Activated CD8-positive, alpha-beta memory T cell treated with anti-CD3 and anti-CD28 coated beads, Interleukin-2, amount 50 U/mL, for 24 hours (primary cell): ENCODE results near the gene TRIM41.
A peak's percentile ranks its signal among the peaks of the same experiment; 100 is the strongest.

Source experiments
- DNase-seq: peaks from one replicate; pipeline ENCODE4 v3.0.0-alpha.2; 2020; ENCODE audit errors: extremely low read depth

TRIM41 gene

DNA sequence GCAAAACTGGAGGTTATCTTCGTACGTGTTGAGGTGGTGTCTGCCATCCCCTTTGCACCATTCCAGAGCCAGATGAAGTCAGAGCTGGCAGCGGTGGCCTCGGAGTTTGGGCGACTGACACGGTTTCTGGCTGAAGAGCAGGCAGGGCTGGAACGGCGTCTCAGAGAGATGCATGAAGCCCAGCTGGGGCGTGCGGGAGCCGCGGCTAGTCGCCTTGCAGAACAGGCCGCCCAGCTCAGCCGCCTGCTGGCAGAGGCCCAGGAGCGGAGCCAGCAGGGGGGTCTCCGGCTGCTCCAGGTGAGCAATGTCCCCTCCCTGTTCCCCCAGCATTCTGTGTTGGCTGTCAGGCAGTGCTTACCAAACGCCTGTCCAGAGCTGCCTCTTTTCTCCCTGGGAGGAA is 9.5 kb downstream of the TRIM41 start:
- no peak for DNase-seq

DNA sequence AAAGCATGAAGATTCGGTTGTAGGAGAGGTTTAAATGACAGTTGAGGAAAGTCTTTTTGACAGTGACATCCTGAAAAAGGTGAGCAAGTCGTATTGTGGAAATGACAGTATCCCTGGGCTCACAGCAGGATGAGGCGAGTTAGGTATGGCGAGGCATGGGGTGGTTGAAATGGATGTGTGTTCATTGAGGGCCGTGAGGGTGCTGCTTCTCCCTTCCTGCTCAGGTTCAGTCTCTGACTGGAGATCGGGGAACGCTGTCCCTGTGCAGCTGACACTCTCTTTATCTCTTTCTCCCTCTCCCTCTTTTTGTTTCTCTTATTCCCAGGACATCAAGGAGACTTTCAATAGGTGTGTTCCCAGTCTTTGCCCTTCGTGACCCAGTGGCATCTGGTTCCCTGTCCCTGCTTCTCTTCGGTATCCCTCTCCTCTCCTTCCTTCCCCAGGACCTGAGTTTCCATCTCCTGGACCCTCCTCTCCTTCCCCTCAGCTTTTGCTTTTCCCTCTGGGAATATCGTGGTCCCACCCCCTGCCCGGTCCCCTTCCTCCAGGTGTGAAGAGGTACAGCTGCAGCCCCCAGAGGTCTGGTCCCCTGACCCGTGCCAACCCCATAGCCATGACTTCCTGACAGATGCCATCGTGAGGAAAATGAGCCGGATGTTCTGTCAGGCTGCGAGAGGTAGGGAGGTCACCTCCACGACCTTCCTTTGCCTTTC is 10.2 kb downstream of the TRIM41 start:
- DNase-seq, result no peak

DNA sequence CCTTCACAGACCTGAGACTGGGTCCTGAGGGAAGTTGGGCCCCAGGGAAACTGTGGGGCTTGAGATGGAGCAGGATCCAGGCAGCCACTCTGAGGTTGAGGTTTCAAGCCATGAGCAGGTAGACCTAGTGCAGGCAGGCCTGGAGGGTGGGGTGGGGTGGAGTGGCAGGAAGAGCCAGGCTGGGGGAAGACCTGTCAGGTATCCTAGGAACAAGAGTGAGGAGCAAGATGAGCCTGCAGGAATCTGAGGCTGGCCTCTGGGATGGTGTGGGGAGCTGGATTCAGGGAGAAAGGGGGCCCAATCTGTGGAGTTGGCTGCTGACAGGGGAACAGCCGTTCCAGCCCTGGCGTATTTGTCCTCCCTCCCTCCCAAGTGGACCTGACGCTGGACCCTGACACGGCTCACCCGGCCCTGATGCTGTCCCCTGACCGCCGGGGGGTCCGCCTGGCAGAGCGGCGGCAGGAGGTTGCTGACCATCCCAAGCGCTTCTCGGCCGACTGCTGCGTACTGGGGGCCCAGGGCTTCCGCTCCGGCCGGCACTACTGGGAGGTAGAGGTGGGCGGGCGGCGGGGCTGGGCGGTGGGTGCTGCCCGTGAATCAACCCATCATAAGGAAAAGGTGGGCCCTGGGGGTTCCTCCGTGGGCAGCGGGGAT is 10.8 kb downstream of the TRIM41 start:
- DNase-seq, result no peak

DNA sequence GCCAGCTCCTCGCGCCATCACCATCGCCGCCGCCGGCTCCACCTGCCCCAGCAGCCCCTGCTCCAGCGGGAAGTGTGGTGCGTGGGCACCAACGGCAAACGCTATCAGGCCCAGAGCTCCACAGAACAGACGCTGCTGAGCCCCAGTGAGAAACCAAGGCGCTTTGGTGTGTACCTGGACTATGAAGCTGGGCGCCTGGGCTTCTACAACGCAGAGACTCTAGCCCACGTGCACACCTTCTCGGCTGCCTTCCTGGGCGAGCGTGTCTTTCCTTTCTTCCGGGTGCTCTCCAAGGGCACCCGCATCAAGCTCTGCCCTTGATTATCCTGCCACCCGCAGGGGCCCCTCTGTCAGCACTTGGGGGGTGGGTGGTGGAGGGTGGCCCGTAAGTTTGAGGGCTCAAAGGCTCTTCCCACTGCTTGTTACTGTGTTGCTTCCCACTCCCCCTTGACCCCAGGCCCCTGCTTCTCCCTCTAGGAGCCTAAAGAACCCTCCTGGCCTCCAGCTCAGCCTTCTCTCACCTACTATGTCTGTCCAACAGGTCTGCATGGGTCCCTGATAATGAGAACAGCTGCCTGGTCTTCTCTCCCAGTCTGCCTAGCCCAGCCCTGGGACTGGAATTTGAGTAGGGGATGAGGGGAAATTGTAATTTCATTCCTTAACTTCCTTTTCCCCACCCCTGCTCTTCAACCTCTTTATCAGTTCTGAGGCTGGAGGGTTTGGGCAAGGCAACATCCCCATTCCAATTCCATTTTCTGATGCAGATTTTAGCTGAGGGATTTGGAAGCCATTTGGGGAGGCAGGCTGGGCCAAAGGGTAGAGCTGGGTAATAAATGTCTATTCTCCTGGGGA is 11.6 kb downstream of the TRIM41 start:
- no peak for DNase-seq

DNA sequence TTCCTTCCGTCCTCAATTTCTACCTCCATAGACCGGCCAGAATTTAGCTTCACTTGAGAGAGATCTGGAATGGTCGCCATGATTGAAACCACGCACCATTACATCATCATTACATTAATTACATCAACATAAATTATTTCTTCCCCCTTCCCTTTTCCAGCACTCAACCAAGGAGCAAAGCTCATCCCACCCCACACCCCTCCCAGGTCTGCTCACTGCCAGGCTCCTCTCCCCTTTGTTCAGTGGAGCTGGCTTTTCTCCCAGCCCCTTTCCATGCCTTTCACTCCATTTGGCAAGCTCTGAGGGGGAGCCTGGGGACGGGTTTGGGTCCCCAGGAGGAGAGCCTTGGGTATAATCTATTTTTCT is 12.2 kb downstream of the TRIM41 start:
- DNase-seq, result no peak

DNA sequence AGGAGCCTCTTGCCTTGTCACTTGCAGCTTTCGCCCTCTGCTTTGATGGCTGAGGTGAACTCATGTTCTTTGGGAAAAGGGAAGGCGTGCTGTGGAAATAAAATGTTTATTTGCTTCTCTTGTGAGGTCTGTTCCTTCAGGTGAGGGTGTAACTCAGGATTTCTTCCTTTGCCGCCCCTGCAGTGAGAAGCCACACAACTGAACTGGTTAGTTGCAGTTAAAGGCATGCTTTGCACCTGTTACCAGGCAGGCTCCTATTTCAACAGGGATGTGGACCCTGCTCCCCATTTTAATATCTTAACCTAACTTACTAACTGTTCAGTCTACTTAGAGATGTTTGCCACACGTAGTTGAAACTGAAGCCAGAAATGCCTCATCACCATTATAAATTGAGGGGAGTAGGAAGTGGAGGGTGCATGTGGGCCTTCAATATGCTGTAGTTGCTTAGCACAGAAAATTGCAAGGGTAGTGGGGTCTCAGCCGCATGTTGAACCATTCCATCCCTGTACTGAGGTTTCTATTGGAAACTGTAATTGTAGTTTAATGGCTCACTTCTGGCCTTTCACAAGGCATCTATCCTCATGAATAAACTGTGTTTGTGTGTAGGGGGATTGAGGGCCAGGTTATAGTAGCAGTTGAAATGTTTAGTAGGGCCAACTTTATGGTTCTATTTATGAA is 12.7 kb downstream of the TRIM41 start:
- no peak for DNase-seq

DNA sequence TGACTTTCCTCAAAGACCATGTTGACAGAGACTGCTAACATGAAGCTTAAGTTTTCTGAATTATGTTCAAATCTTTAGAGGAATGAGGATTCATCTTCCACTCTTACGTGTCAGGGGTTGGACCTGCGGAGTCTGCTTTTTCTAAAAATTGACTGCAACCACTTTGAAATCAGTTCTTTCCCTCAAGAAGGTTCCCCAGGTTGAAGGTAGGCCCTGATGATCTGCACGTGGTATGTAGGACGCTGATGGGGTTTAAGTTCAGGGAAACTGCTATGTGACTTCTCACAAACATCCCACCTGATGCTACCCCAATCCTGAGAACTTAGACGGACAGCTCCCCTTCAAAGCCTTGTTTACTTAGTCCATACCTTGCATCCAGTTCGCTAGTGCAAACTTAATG is 13.4 kb downstream of the TRIM41 start:
- DNase-seq, result no peak

DNA sequence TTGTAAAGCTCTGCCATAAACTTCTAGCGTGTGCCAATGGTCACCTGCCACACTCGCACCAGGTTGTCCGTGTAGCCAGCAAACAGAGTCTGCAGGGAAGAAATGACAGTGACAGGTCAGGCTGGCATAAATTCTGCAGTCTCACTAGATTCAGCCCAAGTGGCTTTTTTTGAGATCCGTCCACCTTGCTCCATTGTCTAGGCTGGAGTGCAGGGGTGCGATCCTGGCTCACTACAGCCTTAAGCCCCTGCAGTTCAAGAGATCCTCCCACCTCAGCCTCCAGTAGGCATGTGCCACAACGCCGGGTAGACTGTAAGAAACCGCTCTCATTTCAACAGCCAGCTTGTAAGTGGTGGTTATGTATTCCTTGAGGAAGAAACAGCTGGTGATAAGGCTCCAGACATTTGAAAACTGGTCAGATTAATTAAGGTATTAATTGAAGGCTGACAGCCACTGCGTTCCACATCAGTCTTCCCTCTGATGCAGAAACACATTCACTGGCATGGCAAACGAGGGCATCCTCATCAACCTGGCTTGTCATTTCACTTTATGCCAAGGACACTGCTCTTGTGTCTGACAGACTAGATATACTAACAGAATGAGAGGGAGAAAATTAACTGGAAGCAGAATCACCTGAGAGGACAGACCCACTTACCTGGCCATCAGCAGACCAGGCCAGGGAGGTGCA is 14.0 kb downstream of the TRIM41 start:
- no peak for DNase-seq

DNA sequence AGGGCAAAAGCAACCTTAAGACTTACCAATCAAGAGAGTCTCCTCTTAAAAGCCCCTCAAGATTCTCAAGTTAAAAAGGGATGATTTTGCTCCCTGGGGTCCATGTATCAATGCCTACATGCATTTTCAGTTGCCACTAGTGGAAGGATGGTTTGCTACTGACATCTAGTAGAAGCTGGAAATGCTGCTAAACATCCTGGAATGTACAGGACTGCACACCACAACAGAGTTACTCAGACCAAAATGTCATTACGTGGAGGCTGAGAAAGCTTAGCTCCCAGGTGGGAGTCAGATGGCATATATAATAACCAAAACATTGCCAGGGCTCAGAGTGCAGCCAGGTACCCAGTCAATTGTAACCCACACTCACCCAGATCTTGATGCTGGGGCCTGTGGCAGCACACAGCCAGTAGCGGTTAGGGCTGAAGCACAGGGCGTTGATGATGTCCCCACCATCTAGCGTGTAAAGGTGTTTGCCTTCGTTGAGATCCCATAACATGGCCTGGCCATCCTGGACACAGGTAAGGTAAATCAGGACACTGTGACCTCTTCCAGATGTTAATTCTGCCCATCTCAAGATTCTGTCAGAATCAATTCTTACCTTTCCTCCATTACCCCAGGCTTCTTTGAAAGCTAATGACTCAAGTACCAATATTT is 14.8 kb downstream of the TRIM41 start:
- no peak for DNase-seq

DNA sequence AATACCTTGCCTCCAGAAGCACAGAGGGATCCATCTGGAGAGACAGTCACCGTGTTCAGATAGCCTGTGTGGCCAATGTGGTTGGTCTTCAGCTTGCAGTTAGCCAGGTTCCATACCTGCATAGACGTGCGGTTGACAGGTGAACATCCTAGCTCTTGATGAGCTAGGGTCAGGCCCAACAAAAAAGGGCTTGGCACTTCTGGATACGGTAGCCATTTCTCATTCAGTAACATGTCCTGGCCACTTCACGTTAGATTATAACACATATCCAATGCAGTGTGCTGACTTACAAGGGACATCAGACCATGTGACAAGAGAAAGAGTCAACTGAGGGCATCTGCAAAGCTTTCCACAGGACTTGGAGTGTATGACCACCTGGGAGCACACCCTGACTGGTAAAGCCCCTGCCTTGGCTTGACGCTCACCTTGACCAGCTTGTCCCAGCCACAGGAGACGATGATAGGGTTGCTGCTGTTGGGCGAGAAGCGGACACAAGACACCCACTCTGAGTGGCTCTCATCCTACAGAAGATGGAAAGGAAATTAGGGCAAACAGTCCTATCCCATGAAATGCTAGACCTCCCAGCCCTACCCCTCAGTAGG is 16.1 kb downstream of the TRIM41 start:
- no peak for DNase-seq

DNA sequence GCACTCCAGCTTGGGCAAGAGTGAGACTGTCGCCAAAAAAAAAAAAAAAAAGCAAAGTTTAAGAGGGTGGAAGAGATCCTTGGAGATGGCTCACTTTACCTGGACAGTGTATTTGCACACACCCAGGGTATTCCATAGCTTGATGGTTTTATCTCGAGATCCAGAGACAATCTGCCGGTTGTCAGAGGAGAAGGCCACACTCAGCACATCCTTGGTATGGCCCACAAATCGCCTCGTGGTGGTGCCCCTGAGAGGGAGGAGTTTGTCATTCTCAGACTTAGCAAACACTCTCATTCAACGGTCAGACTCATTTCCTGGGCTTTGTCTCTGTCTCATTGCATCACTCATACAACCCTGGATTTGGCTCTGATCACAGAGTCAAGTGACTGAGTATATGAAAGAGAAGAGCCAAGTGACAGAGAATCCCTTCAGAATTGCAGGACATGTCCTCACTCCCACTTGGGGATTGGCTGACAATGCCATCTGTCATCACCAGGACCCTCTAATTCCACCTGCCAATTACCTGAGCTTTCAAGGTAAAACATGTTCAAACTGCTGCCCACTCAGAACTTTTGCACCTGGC is 18.4 kb downstream of the TRIM41 start:
- DNase-seq, result peak; percentile 33

DNA sequence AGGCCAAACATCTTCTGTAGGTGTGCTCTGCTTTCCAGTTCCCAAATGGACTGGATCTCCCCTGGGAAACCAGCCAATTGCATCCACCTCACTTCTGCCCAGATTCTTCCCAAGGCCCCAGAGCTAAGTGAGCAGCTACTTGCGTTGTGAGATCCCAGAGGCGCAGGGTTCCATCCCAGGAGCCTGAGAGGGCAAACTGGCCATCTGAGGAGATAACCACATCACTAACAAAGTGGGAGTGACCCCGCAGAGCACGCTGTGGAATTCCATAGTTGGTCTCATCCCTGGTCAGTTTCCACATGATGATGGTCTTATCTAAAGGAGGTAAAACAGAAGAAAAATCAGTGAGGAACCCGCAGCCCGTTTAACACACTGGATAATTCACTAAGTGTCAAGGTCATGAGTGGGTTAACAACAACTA is 19.0 kb downstream of the TRIM41 start:
- DNase-seq, result no peak

DNA sequence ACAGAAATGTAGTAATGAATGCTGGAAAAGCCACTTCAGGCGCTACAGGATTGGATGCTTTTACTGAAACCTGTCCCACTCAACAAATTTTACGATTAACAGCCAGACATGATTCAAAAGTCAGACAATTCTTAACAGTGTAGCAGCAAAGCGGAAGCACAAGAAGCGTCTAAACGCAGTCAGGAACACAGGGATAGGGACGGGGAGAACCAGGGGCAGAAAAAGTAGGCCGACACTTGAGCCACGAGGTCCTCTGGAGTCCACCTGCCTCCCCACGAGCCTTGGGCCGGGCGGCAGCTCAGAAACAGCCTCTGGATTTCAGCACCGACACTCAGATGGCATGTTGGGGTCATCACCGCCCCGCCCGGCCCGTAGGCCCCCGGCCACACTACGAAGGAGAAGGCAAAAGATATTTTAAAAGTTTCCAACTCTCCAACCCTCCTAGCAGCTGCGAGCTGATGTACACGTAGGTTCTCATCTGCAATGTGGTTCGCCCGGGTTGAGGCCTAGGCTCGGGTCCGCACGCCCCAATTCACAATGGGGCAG is 20.0 kb downstream of the TRIM41 start:
- no peak for DNase-seq

DNA sequence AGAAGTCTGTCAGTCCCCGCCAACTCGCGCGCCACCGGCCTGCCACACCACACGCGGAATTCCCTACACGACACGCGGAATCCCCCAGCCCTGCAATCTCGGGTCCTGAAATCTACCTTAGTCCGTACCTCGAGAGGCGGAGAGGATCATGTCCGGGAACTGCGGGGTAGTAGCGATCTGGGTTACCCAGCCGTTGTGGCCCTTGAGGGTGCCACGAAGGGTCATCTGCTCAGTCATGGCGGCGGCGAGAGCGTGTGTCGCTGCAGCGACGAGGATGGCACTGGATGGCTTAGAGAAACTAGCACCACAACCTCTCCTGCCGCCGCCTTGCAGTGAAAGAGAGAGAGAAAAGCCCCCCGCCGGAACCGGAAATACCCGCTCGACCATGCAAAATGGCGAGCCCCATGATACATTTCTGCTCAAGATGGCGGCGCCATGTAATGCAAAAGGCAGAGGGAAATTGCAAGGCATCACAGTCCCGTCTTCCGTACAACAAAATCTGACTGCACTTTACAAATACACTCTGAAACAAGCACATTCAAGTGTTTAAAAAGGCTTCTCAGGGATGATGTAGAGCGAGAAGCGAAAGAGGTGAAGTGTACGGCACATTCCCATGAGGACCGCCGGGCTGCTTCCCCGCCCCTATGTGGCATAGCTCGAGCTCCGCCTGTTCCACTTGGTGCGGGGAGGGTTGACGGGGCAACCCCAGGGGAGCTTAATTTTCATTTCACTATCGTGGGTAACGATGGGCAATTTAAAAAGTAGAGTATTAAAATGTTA is 20.7 kb downstream of the TRIM41 start, which contains the start of gene RACK1:
Gene RACK1, minus strand, starts transcription at position 343 of the 780 bp plus-strand sequence. Its CDS starts 106 bp downstream, at position 237.
- DNase-seq, result peak; percentile 82

DNA sequence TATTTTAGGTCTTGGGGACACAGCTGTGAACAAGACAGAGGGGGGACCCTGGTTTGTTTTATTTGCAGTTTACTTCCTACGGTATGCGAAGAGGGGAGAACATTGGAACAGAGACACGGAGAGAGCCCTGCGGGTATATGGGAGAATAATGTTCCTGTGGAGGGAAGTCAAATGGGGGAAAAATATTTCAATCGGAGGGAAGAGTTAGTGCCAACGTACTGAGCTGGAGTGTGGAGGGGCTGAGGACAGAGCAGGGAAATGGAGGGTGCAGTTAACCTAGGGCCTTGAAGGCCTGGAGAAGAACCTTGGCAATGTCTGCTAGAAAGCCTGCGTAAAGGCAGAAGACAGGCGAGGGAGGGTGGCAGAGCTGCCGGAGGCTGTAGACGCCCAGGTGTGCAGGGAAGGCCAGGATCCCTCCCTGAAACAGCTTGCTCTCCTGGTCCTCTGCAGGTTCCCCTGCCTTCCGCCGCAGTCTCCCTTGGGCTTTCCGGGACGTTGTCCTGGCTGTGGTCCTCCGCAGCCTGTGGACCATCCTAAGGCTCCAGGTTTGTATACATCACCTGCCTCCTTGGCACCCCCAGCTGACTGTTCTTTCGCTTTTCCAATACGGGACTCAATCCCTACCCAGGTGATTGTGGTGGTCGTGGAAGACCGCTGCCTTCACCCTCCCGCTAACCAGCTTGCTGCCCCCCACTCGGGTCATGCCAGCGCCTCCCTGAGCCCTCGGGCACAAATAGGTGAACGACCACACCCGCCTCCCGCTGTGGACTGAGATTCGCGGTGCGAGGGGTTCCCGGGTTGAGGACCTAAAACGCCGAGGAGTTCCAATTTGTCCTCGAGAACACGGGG is 22.6 kb downstream of the TRIM41 start:
- DNase-seq, result no peak

DNA sequence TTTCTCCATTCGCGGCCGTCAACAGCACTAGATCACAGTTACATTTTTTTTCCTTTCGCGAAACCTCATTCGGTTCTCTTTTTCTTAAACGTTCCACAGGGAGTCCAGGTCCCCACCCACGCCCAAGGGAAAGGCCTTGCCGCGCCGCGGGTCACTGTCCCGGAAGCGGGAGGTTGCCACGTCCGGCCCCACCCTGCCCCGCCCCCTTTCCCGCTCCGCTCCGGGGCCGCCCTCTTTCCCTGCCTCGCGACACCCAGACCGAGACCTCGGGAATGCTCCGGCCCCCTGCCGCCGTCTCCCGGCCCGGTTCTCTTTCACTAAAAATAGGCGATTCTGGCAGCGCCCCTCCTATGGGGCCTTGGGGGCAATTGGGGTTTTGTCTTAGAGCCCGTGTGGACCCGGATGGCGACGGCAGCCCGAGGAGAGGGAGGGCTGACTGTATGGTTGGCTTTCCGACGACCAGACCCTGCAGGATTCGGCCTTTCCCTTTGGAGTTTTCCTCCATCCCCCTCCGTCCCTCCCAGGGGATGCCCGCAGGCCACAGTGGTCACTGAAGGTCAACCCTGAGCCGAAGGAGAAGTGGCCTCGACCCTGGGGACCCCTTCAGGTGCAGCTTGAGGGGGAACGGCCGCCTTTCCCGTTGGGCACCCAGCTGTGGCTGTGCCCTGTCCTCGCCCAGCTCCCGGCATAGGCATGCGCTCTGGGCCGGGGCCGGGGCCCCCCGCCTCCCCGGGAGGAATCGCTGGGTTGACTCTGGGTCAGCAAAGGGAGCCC is 23.4 kb downstream of the TRIM41 start:
- peak; percentile 64 for DNase-seq

DNA sequence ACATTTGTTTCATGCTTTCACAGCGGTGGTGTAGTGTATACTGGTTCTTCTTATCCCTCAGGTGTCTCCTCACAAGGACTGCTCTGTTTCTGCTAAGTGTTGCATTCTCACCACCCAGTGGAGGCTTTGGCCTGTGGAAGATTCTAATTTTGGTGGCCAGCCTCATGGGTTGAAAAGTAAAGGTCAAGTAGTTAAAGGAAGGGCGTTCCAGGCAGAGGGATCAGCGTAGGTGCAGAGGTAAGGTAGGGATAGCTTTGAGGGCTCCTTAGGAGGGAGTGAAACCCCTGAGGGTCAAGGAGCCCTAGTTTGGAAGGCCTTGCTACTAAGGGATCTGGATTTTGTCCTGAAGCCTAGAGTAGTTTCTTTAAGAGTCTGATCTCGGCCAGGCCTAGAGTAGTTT is 25.2 kb downstream of the TRIM41 start:
- DNase-seq, result no peak
